ENCODE measurements around the gene ZNF175. TPM values are rescaled to one million over a fixed set of nuclear protein-coding genes. Genes with fewer than 3 reads are reported as not detected.
"Not testable (repeated sequence)": the region's sequence is repeated elsewhere in the genome, so short reads cannot be mapped to it uniquely, and the experiment has no call there.

Gene ZNF175
- total RNA-seq, 1 experiment from 2014 or later = 16.1 TPM

DNA sequence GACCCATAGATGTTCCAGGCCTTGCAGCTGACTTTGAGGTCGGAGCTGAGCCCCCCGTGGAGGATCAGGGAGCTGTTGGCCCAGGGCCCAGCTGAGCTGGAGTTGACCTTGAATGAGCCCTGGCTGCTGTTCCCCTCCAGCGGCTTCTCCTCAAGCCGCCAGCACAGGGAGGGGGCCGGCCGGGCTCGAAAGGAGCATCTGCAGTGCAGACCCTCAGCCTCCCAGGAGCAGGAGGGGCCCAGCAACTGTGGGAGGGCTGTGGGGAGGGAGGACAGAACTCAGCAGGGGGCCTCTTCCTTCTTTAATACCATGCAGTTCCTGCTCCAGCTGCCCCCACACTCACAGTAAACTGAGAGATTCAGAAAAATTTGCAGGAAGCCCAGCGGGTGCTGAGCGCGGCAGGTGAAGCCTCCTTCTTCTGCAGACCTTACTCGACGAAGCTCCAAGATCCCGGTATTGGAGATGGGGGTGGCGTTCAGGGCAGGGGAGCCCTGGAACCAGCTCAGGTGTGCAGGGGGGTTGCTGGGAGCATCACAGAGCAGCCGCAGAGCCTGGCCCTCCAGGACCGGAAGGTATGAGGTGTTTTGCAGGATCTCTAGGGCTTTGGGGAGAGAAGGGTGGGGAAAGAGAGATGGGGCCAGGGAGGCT, 56.5 kb downstream of the ZNF175 start:
- Mint-ChIP-seq H3K4me1 (ENCODE audit: low read depth, unreplicated experiment) (no peaks in the 10 kb centered on the region), H3K27ac (ENCODE audit: unreplicated experiment) (no peak overlapping the region), H3K4me3 (ENCODE audit: low read depth, unreplicated experiment) (no peak overlapping the region), H3K36me3 (ENCODE audit: insufficient read depth, unreplicated experiment) (no peaks in the 10 kb centered on the region), H3K9me3 (ENCODE audit: low read depth, unreplicated experiment) (no peaks in the 10 kb centered on the region), H3K27me3 (ENCODE audit: unreplicated experiment) (peaks cover 70% of the 10 kb centered on the region)
- no TSS peak for BruUV-seq (replicated peaks)
- no peak for DNase-seq
- intact Hi-C loops (cut with micrococcal nuclease; ENCODE audit: unreplicated experiment) = loop anchor here (2.0 kb wide), 1 partner anchor 19 kb away; the partner anchor contains the start of gene SIGLEC14
- CTCF ChIA-PET = no interaction called here
- TF ChIP-seq, protein P1, sequence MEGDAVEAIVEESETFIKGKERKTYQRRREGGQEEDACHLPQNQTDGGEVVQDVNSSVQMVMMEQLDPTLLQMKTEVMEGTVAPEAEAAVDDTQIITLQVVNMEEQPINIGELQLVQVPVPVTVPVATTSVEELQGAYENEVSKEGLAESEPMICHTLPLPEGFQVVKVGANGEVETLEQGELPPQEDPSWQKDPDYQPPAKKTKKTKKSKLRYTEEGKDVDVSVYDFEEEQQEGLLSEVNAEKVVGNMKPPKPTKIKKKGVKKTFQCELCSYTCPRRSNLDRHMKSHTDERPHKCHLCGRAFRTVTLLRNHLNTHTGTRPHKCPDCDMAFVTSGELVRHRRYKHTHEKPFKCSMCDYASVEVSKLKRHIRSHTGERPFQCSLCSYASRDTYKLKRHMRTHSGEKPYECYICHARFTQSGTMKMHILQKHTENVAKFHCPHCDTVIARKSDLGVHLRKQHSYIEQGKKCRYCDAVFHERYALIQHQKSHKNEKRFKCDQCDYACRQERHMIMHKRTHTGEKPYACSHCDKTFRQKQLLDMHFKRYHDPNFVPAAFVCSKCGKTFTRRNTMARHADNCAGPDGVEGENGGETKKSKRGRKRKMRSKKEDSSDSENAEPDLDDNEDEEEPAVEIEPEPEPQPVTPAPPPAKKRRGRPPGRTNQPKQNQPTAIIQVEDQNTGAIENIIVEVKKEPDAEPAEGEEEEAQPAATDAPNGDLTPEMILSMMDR (IDR thresholded peaks at IDR 0.05; ENCODE audit: unreplicated experiment) = no peak

DNA sequence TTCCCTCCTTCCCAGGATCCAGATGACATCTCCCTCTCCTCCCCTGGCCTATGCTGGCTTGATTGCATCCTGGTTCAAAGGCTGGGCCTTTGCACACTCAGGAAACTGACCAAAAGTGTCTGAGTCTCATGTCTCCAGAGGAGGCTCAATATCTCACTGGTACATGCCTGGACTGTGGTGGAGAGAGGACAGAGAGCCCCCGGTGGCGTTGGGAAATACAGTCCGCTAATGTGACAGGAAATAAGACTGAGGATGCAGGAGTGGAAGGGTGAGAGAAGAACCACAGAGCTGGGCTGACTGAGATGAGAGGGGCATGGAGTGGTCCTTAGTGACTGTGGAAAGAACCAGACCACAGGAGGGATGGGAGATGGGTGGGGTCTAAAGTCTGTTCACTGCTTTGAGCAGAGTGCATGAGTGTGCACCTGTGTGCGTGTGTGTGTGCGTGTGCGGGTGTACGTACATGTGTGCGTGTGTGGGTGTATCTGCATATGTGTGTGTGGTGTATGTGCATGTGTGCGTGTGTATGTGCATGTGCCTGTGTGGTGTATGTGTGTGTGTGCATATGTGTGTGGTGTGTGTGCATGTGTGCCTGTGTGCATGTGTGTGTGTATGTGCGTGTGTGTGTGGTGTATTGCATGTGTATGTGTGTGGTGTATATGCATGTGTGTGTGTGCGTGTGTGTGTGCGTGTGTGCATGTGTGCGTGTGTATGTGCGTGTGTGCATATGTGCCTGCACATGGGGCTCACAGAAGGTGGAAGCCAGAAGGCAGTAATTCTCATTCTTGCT, 57.3 kb downstream of the ZNF175 start:
- CTCF ChIA-PET = interaction anchor here (0.7 kb wide), 1 partner anchor 289 kb away, joined by 4 read pairs; no protein-coding TSS in a partner anchor
- Mint-ChIP-seq H3K36me3 (ENCODE audit: insufficient read depth, unreplicated experiment) (no peaks in the 10 kb centered on the region), H3K4me1 (ENCODE audit: low read depth, unreplicated experiment) (no peaks in the 10 kb centered on the region), H3K27me3 (ENCODE audit: unreplicated experiment) (peaks cover 64% of the 10 kb centered on the region), H3K9me3 (ENCODE audit: low read depth, unreplicated experiment) (no peaks in the 10 kb centered on the region), H3K4me3 (ENCODE audit: low read depth, unreplicated experiment) (no peak overlapping the region), H3K27ac (ENCODE audit: unreplicated experiment) (no peak overlapping the region)
- DNase-seq = no peak
- TF ChIP-seq, protein P1 (IDR thresholded peaks at IDR 0.05; ENCODE audit: unreplicated experiment) = no peak
- no TSS peak for BruUV-seq (replicated peaks)
- intact Hi-C loops (cut with micrococcal nuclease; ENCODE audit: unreplicated experiment) = no loop called here

DNA sequence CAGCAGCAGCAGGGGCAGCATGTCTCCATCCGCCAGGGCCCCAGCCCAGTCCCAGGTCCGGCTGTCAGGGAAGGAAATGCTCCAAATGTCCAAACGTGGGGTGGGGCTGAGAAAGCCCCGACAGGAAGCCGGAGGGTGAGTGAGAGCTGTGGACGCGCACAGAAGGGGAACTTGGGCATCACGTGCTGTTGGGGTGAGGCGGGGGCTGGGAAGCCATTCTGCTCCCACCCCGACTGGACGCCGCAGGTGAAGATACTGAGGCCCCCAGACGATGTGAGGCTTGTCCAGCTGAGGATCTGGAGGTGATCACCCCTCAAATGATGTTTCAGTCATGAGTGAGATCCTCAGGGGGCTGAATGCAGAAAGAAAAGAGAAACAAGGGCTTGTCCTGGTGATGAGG, 59.2 kb downstream of the ZNF175 start, which contains the start of gene SIGLEC5:
Gene SIGLEC5 (minus strand): TSS at position 87 of the 400 bp plus-strand sequence. CDS start 66 bp downstream, at position 21.
- H3K4me3 Mint-ChIP-seq (ENCODE audit: low read depth, unreplicated experiment); H3K9me3 Mint-ChIP-seq (ENCODE audit: low read depth, unreplicated experiment); CTCF ChIA-PET; BruUV-seq (replicated peaks); H3K36me3 Mint-ChIP-seq (ENCODE audit: insufficient read depth, unreplicated experiment); DNase-seq; H3K4me1 Mint-ChIP-seq (ENCODE audit: low read depth, unreplicated experiment); intact Hi-C loops (cut with micrococcal nuclease; ENCODE audit: unreplicated experiment); H3K27ac Mint-ChIP-seq (ENCODE audit: unreplicated experiment): not testable (repeated sequence)
- peaks cover 44% of the 10 kb centered on the region for H3K27me3 Mint-ChIP-seq (ENCODE audit: unreplicated experiment)

DNA sequence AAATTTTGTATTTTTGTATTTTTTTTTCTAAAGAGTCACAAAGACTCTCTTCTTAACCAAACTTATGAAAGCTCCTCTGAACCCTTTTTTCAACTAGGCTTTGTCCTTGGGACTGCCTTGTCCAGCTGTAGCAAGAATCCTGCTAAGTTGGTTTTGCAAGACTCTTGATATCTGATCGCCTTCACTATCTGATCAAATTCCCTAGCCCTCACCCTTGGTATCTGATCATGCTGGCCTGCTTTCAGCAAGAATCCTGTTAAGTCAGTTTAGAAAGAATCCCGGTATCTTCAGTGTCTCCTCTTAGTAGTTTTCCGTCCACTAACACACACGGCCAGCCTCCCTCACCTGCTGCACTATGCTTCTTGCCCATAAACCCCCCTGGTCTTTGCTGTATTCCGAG, 61.0 kb downstream of the ZNF175 start:
- Mint-ChIP-seq H3K36me3 (ENCODE audit: insufficient read depth, unreplicated experiment) (no peaks in the 10 kb centered on the region), H3K9me3 (ENCODE audit: low read depth, unreplicated experiment) (no peaks in the 10 kb centered on the region), H3K4me1 (ENCODE audit: low read depth, unreplicated experiment) (no peaks in the 10 kb centered on the region), H3K4me3 (ENCODE audit: low read depth, unreplicated experiment) (no peak overlapping the region), H3K27me3 (ENCODE audit: unreplicated experiment) (peaks cover 26% of the 10 kb centered on the region), H3K27ac (ENCODE audit: unreplicated experiment) (no peak overlapping the region)
- no peak for DNase-seq
- CTCF ChIA-PET = no interaction called here
- TF ChIP-seq, protein P1 (IDR thresholded peaks at IDR 0.05; ENCODE audit: unreplicated experiment) = no peak
- intact Hi-C loops (cut with micrococcal nuclease; ENCODE audit: unreplicated experiment) = no loop called here
- no TSS peak for BruUV-seq (replicated peaks)

All from Calu3 (cell line).